ENCODE results near the gene MVK. TPM values are rescaled to one million over a fixed set of nuclear protein-coding genes. Genes with fewer than 3 reads are reported as not detected.

MVK gene
- total and polyA plus RNA-seq, 2 of the 4 experiments (the other 2 are of a cell fraction): 6.6 to 11.5 TPM

- ChIA-PET POLR2A (ENCODE audit: unreplicated experiment) (no interaction called here), CTCF (no interaction called here)
- Histone ChIP-seq H2AFZ (replicated peaks; ENCODE audit: low read length, poor library complexity) (peak overlapping the region; percentile 67), H3K4me1 (ENCODE audit: control insufficient read depth, insufficient read depth, low read length) (no peaks in the 10 kb centered on the region), H2BK5ac (ENCODE audit: low read depth, low read length, poor library complexity, severe bottlenecking) (no peak overlapping the region), H3K4me2 (ENCODE audit: low read depth, low read length) (no peak overlapping the region), H4K91ac (ENCODE audit: insufficient read depth, low read depth, low read length) (no peak overlapping the region), H4K8ac (ENCODE audit: low read depth in 2 of 2, low read length in 2 of 2) (no peak overlapping the region), H3K23ac (ENCODE audit: low read depth, low read length) (no peak overlapping the region), H2AK5ac (ENCODE audit: low read depth, low read length) (no peak overlapping the region), H3K4me3 (ENCODE audit: insufficient read depth, low read depth, low read length) (no peak overlapping the region), H3K9me3 (ENCODE audit: control insufficient read depth, insufficient read depth, low read length) (no peaks in the 10 kb centered on the region), H2BK20ac (ENCODE audit: low read depth, low read length) (no peak overlapping the region), H2AK9ac (replicated peaks; ENCODE audit: low read depth, low read length, poor library complexity) (no peak overlapping the region), H3K4ac (ENCODE audit: low read depth, low read length) (no peak overlapping the region), H3K27ac (ENCODE audit: insufficient read depth, low read length) (no peak overlapping the region), H3K9ac (ENCODE audit: low read depth, low read length) (no peak overlapping the region), H3K18ac (ENCODE audit: low read depth, low read length) (no peak overlapping the region), H3K27me3 (ENCODE audit: control insufficient read depth, insufficient read depth, low read length) (peaks cover 21% of the 10 kb centered on the region), H3K9me1 (ENCODE audit: insufficient read depth, low read length) (no peaks in the 10 kb centered on the region; the same call in 1 of the 2 replicates), H3K56ac (ENCODE audit: extremely low read depth, insufficient read depth, low read length) (no peak overlapping the region), H3K79me1 (ENCODE audit: low read depth in 1 of 2, low read length in 2 of 2) (no peaks in the 10 kb centered on the region), H2BK120ac (ENCODE audit: low read depth, low read length) (no peak overlapping the region), H4K5ac (ENCODE audit: low read depth, low read length) (no peak overlapping the region), H3K14ac (replicated peaks; ENCODE audit: low read depth, low read length) (no peak overlapping the region), H2BK15ac (ENCODE audit: low read depth, low read length) (no peak overlapping the region), H4K20me1 (ENCODE audit: insufficient read depth, low read length) (no peaks in the 10 kb centered on the region), H3K36me3 (ENCODE audit: control insufficient read depth, insufficient read depth, low read length) (no peaks in the 10 kb centered on the region)
- BruUV-seq (replicated peaks): no TSS peak
- ATAC-seq (ENCODE audit: low read depth) (peak; percentile 79), DNase-seq (peak; percentile 20)
- in situ Hi-C loops (cut with MboI; ENCODE audit: low sequenced_read_pairs) (no loop called here), intact Hi-C loops (cut with micrococcal nuclease) (no loop called here), dilution Hi-C loops (cut with HindIII; ENCODE audit: low sequenced_read_pairs, unreplicated experiment) (no loop called here)
- TF ChIP-seq, protein P1, sequence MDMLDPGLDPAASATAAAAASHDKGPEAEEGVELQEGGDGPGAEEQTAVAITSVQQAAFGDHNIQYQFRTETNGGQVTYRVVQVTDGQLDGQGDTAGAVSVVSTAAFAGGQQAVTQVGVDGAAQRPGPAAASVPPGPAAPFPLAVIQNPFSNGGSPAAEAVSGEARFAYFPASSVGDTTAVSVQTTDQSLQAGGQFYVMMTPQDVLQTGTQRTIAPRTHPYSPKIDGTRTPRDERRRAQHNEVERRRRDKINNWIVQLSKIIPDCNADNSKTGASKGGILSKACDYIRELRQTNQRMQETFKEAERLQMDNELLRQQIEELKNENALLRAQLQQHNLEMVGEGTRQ (IDR thresholded peaks at IDR 0.05; ENCODE audit: low read depth, low read length): no peak
- TF ChIP-seq CEBPB (IDR thresholded peaks at IDR 0.05; ENCODE audit: low read depth, low read length) (no peak), CHD1 (IDR thresholded peaks at IDR 0.05; ENCODE audit: low read depth, low read length) (no peak), MAFK (IDR thresholded peaks at IDR 0.05; ENCODE audit: low read depth, low read length) (no peak)
- WGBS, 2 experiments (ENCODE audit: extremely low coverage in 2 of 2, insufficient read length in 1 of 2): 70% methylated on average over 3 of the region's 6 CpGs; no CpG with 5 or more reads in 1 of the 2 experiments
Observed at GRCh38 chr12:109625131-109625559, 51.6 kb downstream of the MVK start.
